NCI-H2227 (cell line): Measurements from ENCODE around the gene PTAR1.

ENCODE experiments used
- DNase-seq: peaks from one replicate; lab custom pipeline; 2025; ENCODE audit not compliant: unreplicated experiment; lab: John Stamatoyannopoulos, UW

The PTAR1 gene

GRCh38 chr9:69674716-69675438, 84.9 kb downstream of the PTAR1 start:
- DNase-seq = no peak

- no peak for DNase-seq
Measured at GRCh38 chr9:69674112-69674685, 85.6 kb downstream of the PTAR1 start.

- no peak for DNase-seq
Measured at GRCh38 chr9:69673311-69673640, 86.5 kb downstream of the PTAR1 start.

- peak; percentile 90 for DNase-seq
Measured at GRCh38 chr9:69672596-69673310, 87.1 kb downstream of the PTAR1 start.

GRCh38 chr9:69671879-69672595, 87.8 kb downstream of the PTAR1 start, which contains the start of gene APBA1:
Gene APBA1 (minus strand): TSS chr9:69672371.
- DNase-seq = peak; percentile 82

GRCh38 chr9:69671311-69671878, 88.4 kb downstream of the PTAR1 start:
- DNase-seq = no peak

- no peak for DNase-seq
Measured at GRCh38 chr9:69667306-69667705, 92.5 kb downstream of the PTAR1 start.

- DNase-seq = no peak
Measured at GRCh38 chr9:69660304-69660703, 99.5 kb downstream of the PTAR1 start.
